H1 (cell line): Measurements from ENCODE around the gene RTN4RL2. TPM values are rescaled to one million over a fixed set of nuclear protein-coding genes. Genes with fewer than 3 reads are reported as not detected.

ENCODE experiments used
- BACH1 ChIP-seq: IDR thresholded peaks from 2 replicates; pipeline ENCODE4 v1.6.1; 2012; ENCODE audit warnings: low read length, improper control_type of control experiment
- CHD7 ChIP-seq: fragments of 300-600 bp; sonication (generic); IDR thresholded peaks from 2 replicates; pipeline ENCODE4 v1.7.1; 2012; ENCODE audit warnings: low read length, moderate library complexity, mild to moderate bottlenecking, inconsistent platforms; ENCODE audit not compliant: insufficient replicate concordance
- CREB1 ChIP-seq: IDR thresholded peaks from 2 replicates; pipeline ENCODE4 v1.6.1; 2012; ENCODE audit warnings: inconsistent platforms
- RFX5 ChIP-seq: IDR thresholded peaks from 2 replicates; pipeline ENCODE4 v1.6.1; 2011; ENCODE audit warnings: low read depth, low read length, improper control_type of control experiment, borderline replicate concordance
- polyA plus RNA-seq, 7 experiments: library from polyadenylated mRNA; depleted of rRNA in 3 of 7; stranded (reverse) in 5 of 7; unstranded in 2 of 7; fragments of >200 nt in 5 of 7; fragments of 200-250 nt in 2 of 7; gene quantifications; 1 replicate in 5 of 7; 2 replicates in 1 of 7; 4 replicates in 1 of 7; pipeline versions ENCODE4 v1.2.1 to v1.2.3, GENCODE V29; 2011 to 2013; ENCODE audit warnings: missing spikeins in 2 of 7, mixed read lengths in 2 of 7
- total RNA-seq: library from RNA; stranded (reverse); fragmentation: NEBNext Ultra II Directional; extraction: Animal tissue kit (Norgen Biotek cat#: 25700); gene quantifications from 2 replicates; pipeline ENCODE4 v1.2.1, GENCODE V29; 2021

The RTN4RL2 gene
- total and polyA plus RNA-seq, 2 of the 8 experiments (the other 6 are each of a cell fraction or from before 2014, with no cell fraction given): 11.4 to 23.7 TPM

- no peak for TF ChIP-seq CHD7
- no peak for TF ChIP-seq RFX5
- TF ChIP-seq CREB1: no peak
- no peak for TF ChIP-seq BACH1
Measured at GRCh38 chr11:57462597-57462996, 2.3 kb downstream of the RTN4RL2 start (continued).
